ENCODE measurements around the gene TMEM117.
A peak's percentile ranks its signal among the peaks of the same experiment; 100 is the strongest.

Gene TMEM117

GRCh38 chr12:44229846-44230245, 394.0 kb downstream of the TMEM117 start:
- Histone ChIP-seq H3K9ac (ENCODE audit: low read length) (no peak overlapping the region), H3K9me3 (ENCODE audit: insufficient read depth, low read length) (no peaks in the 10 kb centered on the region), H4K20me1 (ENCODE audit: insufficient read depth, low read length) (no peaks in the 10 kb centered on the region), H2AFZ (ENCODE audit: low read depth, low read length) (no peak overlapping the region), H3K27me3 (ENCODE audit: low read depth, low read length) (no peaks in the 10 kb centered on the region), H3K36me3 (replicated peaks; ENCODE audit: low read depth, low read length) (no peaks in the 10 kb centered on the region), H3K4me2 (ENCODE audit: low read length) (peak overlapping the region; percentile 25), H3K79me2 (ENCODE audit: low read length) (no peaks in the 10 kb centered on the region), H3K4me1 (ENCODE audit: low read length) (peaks cover 7% of the 10 kb centered on the region; the same call in 1 of the 2 replicates), H3K4me3 (ENCODE audit: low read length) (no peak overlapping the region), H3K27ac (ENCODE audit: low read length) (no peak overlapping the region)
- TF ChIP-seq EZH2phosphoT487 (IDR thresholded peaks at IDR 0.05; ENCODE audit: low read depth): no peak
- TF ChIP-seq CTCF (IDR thresholded peaks at IDR 0.05; ENCODE audit: low read depth, low read length): no peak

DNA sequence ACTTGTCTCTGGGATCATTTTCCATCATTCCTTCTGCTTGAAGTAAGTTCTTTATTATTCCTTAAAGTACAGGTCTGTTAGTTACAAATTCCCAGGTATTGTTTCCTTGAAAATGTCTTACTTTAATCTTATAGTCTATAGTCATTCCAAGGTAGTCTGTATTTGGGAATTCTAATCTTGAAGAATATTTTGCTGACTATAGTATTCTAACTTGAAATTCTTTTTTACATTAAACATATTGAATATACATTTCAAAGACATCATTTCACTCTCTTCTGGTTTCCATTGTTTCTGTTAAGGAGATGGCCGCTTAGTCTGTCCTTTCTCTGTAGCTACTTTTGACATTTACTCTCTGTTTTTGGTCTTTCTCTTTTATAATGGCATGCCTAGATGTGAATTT, 399.8 kb downstream of the TMEM117 start:
- Histone ChIP-seq H4K20me1 (ENCODE audit: insufficient read depth, low read length) (no peaks in the 10 kb centered on the region), H2AFZ (ENCODE audit: low read depth, low read length) (no peak overlapping the region), H3K9ac (ENCODE audit: low read length) (no peak overlapping the region), H3K4me2 (ENCODE audit: low read length) (no peak overlapping the region), H3K27ac (ENCODE audit: low read length) (no peak overlapping the region), H3K36me3 (replicated peaks; ENCODE audit: low read depth, low read length) (no peaks in the 10 kb centered on the region), H3K79me2 (ENCODE audit: low read length) (no peaks in the 10 kb centered on the region), H3K4me1 (ENCODE audit: low read length) (peaks cover 9% of the 10 kb centered on the region), H3K27me3 (ENCODE audit: low read depth, low read length) (no peaks in the 10 kb centered on the region), H3K4me3 (ENCODE audit: low read length) (no peak overlapping the region), H3K9me3 (ENCODE audit: insufficient read depth, low read length) (no peaks in the 10 kb centered on the region)
- TF ChIP-seq EZH2phosphoT487 (IDR thresholded peaks at IDR 0.05; ENCODE audit: low read depth) (no peak), CTCF (IDR thresholded peaks at IDR 0.05; ENCODE audit: low read depth, low read length) (no peak)

DNA sequence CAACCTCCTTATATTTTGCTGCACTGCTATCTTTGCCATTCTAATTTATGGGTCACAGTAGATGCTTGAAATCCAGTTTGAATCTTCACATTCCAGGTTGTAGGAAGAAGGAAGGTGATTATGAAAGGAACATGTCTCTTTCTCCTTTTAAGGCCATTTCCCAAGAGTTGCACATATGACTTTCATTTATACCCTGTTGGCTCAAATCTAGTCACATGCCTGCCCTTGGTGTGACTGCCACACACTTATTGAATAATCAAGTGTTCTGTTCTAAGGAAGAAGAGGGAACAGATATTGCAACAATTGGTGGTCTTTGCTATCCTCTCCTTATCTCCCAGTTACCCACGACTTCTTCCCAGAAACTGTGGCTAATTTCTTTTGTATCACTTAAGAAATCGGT, 404.3 kb downstream of the TMEM117 start:
- H3K79me2 ChIP-seq (ENCODE audit: low read length): no peaks in the 10 kb centered on the region
- TF ChIP-seq EZH2phosphoT487 (IDR thresholded peaks at IDR 0.05; ENCODE audit: low read depth) (no peak), CTCF (IDR thresholded peaks at IDR 0.05; ENCODE audit: low read depth, low read length) (no peak)
- no peak overlapping the region for H3K4me3 ChIP-seq (ENCODE audit: low read length)
- no peak overlapping the region for H3K27ac ChIP-seq (ENCODE audit: low read length)
- peaks cover 9% of the 10 kb centered on the region for H3K4me1 ChIP-seq (ENCODE audit: low read length)
- no peaks in the 10 kb centered on the region for H3K36me3 ChIP-seq (replicated peaks; ENCODE audit: low read depth, low read length)
- no peaks in the 10 kb centered on the region for H3K27me3 ChIP-seq (ENCODE audit: low read depth, low read length)
- no peak overlapping the region for H3K4me2 ChIP-seq (ENCODE audit: low read length)
- no peak overlapping the region for H2AFZ ChIP-seq (ENCODE audit: low read depth, low read length)
- H3K9me3 ChIP-seq (ENCODE audit: insufficient read depth, low read length): no peaks in the 10 kb centered on the region
- H3K9ac ChIP-seq (ENCODE audit: low read length): no peak overlapping the region
- H4K20me1 ChIP-seq (ENCODE audit: insufficient read depth, low read length): no peaks in the 10 kb centered on the region

GRCh38 chr12:44245932-44246331, 410.1 kb downstream of the TMEM117 start:
- Histone ChIP-seq H3K9ac (ENCODE audit: low read length) (no peak overlapping the region), H3K4me2 (ENCODE audit: low read length) (no peak overlapping the region), H3K4me1 (ENCODE audit: low read length) (no peaks in the 10 kb centered on the region), H3K79me2 (ENCODE audit: low read length) (no peaks in the 10 kb centered on the region), H4K20me1 (ENCODE audit: insufficient read depth, low read length) (no peaks in the 10 kb centered on the region), H2AFZ (ENCODE audit: low read depth, low read length) (no peak overlapping the region), H3K4me3 (ENCODE audit: low read length) (no peak overlapping the region), H3K27me3 (ENCODE audit: low read depth, low read length) (no peaks in the 10 kb centered on the region), H3K36me3 (replicated peaks; ENCODE audit: low read depth, low read length) (no peaks in the 10 kb centered on the region), H3K9me3 (ENCODE audit: insufficient read depth, low read length) (no peaks in the 10 kb centered on the region), H3K27ac (ENCODE audit: low read length) (no peak overlapping the region)
- TF ChIP-seq CTCF (IDR thresholded peaks at IDR 0.05; ENCODE audit: low read depth, low read length) (no peak), EZH2phosphoT487 (IDR thresholded peaks at IDR 0.05; ENCODE audit: low read depth) (no peak)
